ENCODE measurements around the gene GPR137. TPM values are rescaled to one million over a fixed set of nuclear protein-coding genes. Genes with fewer than 3 reads are reported as not detected.

Gene GPR137
- total and polyA plus RNA-seq, 10 of the 15 experiments (the other 5 are each of a cell fraction or from before 2014, with no cell fraction given) = 0.37 to 29.2 (median 13.8) TPM

- TF ChIP-seq ASH2L (IDR thresholded peaks at IDR 0.05; ENCODE audit: borderline replicate concordance, low read depth) = no peak
- TF ChIP-seq, protein P1, sequence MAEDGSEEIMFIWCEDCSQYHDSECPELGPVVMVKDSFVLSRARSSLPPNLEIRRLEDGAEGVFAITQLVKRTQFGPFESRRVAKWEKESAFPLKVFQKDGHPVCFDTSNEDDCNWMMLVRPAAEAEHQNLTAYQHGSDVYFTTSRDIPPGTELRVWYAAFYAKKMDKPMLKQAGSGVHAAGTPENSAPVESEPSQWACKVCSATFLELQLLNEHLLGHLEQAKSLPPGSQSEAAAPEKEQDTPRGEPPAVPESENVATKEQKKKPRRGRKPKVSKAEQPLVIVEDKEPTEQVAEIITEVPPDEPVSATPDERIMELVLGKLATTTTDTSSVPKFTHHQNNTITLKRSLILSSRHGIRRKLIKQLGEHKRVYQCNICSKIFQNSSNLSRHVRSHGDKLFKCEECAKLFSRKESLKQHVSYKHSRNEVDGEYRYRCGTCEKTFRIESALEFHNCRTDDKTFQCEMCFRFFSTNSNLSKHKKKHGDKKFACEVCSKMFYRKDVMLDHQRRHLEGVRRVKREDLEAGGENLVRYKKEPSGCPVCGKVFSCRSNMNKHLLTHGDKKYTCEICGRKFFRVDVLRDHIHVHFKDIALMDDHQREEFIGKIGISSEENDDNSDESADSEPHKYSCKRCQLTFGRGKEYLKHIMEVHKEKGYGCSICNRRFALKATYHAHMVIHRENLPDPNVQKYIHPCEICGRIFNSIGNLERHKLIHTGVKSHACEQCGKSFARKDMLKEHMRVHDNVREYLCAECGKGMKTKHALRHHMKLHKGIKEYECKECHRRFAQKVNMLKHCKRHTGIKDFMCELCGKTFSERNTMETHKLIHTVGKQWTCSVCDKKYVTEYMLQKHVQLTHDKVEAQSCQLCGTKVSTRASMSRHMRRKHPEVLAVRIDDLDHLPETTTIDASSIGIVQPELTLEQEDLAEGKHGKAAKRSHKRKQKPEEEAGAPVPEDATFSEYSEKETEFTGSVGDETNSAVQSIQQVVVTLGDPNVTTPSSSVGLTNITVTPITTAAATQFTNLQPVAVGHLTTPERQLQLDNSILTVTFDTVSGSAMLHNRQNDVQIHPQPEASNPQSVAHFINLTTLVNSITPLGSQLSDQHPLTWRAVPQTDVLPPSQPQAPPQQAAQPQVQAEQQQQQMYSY (CRISPR knock-in tag; IDR thresholded peaks at IDR 0.05) = no peak
- TF ChIP-seq HCFC1 (IDR thresholded peaks at IDR 0.05; ENCODE audit: low read length) = no peak
- no peak for TF ChIP-seq CBX5 (IDR thresholded peaks at IDR 0.05; ENCODE audit: low read depth)
- no peak for TF ChIP-seq ATF2 (IDR thresholded peaks at IDR 0.05; ENCODE audit: low read length)
- TF ChIP-seq, protein P2, sequence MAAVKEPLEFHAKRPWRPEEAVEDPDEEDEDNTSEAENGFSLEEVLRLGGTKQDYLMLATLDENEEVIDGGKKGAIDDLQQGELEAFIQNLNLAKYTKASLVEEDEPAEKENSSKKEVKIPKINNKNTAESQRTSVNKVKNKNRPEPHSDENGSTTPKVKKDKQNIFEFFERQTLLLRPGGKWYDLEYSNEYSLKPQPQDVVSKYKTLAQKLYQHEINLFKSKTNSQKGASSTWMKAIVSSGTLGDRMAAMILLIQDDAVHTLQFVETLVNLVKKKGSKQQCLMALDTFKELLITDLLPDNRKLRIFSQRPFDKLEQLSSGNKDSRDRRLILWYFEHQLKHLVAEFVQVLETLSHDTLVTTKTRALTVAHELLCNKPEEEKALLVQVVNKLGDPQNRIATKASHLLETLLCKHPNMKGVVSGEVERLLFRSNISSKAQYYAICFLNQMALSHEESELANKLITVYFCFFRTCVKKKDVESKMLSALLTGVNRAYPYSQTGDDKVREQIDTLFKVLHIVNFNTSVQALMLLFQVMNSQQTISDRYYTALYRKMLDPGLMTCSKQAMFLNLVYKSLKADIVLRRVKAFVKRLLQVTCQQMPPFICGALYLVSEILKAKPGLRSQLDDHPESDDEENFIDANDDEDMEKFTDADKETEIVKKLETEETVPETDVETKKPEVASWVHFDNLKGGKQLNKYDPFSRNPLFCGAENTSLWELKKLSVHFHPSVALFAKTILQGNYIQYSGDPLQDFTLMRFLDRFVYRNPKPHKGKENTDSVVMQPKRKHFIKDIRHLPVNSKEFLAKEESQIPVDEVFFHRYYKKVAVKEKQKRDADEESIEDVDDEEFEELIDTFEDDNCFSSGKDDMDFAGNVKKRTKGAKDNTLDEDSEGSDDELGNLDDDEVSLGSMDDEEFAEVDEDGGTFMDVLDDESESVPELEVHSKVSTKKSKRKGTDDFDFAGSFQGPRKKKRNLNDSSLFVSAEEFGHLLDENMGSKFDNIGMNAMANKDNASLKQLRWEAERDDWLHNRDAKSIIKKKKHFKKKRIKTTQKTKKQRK (IDR thresholded peaks at IDR 0.05; ENCODE audit: low read depth, low read length) = no peak
- TF ChIP-seq RAD21 (IDR thresholded peaks at IDR 0.05; ENCODE audit: insufficient read depth, low read depth, low read length) = no peak
- no peak for TF ChIP-seq DPF2 (IDR thresholded peaks at IDR 0.05)
- TF ChIP-seq, protein P3, sequence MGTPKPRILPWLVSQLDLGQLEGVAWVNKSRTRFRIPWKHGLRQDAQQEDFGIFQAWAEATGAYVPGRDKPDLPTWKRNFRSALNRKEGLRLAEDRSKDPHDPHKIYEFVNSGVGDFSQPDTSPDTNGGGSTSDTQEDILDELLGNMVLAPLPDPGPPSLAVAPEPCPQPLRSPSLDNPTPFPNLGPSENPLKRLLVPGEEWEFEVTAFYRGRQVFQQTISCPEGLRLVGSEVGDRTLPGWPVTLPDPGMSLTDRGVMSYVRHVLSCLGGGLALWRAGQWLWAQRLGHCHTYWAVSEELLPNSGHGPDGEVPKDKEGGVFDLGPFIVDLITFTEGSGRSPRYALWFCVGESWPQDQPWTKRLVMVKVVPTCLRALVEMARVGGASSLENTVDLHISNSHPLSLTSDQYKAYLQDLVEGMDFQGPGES (IDR thresholded peaks at IDR 0.05) = no peak
- peak; percentile 46 for TF ChIP-seq NR2C1 (IDR thresholded peaks at IDR 0.05)
- 0 out of 2 replicates have a peak, but pooled peaks have one; percentile 26 for TF ChIP-seq TCF3 (IDR thresholded peaks at IDR 0.05; ENCODE audit: borderline replicate concordance, insufficient read depth, low read depth, low read length)
- TF ChIP-seq YY1 (IDR thresholded peaks at IDR 0.05; ENCODE audit: low read depth, low read length) = peak; percentile 58
- no peak for TF ChIP-seq PBX3 (IDR thresholded peaks at IDR 0.05; ENCODE audit: insufficient replicate concordance, low read depth, low read length)
- no peak for TF ChIP-seq PML (IDR thresholded peaks at IDR 0.05; ENCODE audit: low read length)
Measured at GRCh38 chr11:64239662-64240434, 45.8 kb upstream of the GPR137 start (continued).
